HG03575 (cell line): ENCODE data around the gene NRDC.

Experiments used
- ATAC-seq: cut with Tn5 transposase; IDR thresholded peaks from one replicate; pipeline ENCODE4 v1.9.1; 2021; ENCODE audit not compliant: unreplicated experiment, insufficient number of reproducible peaks, low FRiP score; ENCODE audit errors: extremely low read depth

Gene NRDC

GRCh38 chr1:51878616-51879336 lies at the start of gene NRDC:
Gene NRDC (minus strand): TSS chr1:51878727. CDS start chr1:51878615, 112 bp downstream.
- ATAC-seq: peak; percentile 80

GRCh38 chr1:51927029-51927428 lies 48.5 kb upstream of the NRDC start:
- ATAC-seq: no peak

GRCh38 chr1:51926171-51926812 lies 47.8 kb upstream of the NRDC start:
- ATAC-seq: no peak

DNA sequence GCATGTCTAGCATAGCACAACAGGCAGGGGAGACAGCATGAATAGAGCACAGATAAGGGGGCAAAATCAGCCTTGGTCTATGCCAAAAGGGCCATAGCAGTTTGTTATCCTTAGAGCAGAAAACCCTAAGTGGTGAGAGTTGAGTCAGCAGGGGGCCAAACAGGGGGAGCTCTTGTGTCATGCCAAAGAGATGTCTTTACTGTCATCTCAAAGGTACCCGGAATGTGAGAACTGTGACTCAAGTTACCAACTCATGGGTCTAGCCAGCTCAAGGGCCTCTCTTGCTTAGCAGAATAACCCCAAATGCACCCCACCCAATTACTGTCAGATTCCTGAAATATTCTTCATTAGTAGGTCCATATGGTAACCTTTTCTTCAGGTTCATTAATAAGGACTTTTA lies 45.9 kb upstream of the NRDC start:
- no peak for ATAC-seq

DNA sequence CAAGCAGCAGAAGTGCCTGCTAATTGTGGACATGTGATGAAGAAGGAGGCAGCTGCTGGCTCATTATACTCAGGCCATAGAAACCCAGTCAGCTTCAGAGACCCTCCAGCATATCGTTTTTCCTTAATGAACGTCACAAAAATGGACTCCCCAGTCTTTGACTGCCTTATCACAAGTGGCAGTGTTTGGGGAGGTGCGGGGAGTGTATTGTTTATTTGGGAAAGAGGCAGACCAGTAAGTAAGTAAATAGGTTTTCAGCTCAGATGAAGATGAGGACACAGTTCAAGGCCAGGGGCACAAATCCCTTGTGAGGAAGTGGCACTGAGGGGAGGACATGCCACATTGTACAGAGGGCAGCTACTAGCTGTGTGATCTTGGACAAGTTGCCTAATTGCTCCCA lies 43.5 kb upstream of the NRDC start:
- no peak for ATAC-seq

DNA sequence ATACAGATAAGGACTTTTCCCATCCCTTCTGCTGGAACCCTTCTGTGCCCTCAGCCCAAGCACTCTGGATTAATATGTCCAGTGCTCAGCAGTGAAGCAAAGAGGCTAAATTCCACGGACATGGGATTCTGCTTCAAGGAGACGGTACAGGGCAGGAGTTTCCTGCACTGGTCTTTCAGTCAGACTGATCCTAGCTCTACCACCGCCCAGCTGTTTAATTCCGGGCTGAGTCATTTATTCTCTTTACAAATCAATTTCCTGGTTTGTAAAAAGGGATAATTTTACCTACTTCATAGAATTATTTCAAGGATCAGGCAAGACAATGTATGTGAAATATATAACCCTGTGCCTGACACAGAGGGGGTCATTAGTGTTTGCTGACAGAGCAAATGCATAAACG lies 41.6 kb upstream of the NRDC start:
- ATAC-seq: no peak

DNA sequence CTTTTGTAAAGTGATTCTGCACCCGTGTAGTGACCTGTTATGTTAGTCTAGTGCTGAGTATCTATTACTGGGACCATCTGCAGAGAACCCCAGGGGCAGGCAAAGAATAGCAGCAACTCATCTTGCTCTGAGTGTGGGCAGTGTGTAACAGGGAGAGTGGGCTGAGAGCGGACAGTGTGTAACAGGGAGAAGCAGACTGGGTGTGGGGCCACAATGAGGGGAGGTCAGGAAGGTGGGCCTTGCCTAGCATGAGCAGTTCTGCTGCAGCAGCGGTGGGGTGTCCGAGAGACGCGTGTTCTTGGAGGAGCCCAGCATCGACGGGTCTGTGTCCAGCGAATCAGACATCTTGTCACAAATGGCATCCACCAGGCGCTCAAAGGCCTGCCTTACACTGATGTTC lies 41.2 kb upstream of the NRDC start:
- no peak for ATAC-seq

DNA sequence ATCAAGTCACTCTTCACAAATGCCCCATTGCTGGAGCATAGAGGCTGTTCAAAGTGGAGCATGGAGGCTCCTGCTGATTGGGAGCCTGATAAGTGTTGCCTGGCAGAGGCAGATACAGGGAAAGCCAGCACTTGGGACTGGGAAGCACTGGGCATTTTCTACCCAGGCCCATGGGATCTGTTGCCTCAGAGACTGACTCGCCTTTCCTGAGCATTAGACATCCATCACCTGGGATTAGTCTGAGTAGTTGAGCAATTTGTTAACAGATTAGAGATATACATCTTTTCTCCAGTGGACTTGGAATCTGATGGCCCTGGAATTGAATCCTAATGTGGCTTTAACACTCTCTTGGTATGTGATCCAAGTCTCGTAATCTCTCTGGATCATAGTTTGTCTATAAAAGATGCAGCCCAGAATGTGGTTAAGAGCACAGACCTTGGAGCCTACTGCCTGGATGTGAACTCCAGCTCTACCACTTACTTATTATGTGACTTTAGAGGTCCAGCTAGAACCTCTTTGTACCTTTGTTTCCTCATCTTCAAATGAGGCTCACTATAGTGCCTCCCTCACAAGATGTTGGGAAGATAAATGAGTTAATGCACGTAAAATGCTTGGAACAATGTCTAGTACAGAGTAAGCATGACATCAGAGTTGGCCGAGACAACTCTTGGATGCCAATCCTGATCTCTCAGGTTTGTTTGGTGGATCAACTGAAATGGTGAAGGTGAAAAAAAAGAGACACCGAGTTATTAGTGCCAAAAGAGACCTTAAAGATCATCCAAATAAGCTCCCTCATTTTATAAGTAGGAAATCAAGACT lies 38.3 kb upstream of the NRDC start:
- ATAC-seq: no peak

DNA sequence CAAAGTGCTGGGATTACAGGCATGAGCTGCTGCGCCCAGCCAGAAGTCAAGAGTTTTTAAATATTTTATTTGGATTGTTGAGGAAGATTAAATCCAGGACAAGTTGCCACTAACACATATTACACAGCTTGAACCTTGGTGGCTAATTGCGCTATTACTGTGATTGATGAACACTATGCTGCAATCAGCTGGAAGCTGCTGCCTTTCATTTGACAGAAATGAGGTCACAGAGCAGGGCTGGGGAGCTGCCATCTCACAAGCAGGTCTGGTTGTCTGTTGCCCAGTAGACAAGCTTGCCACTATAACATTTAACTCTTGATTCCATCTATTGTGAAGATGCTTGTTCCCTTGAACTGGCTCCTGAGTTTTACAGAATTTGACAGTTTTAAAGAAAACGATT lies 37.4 kb upstream of the NRDC start:
- no peak for ATAC-seq

- ATAC-seq: no peak
Observed at GRCh38 chr1:51912881-51913280, 34.4 kb upstream of the NRDC start.

- no peak for ATAC-seq
Observed at GRCh38 chr1:51910221-51911000, 31.9 kb upstream of the NRDC start.

DNA sequence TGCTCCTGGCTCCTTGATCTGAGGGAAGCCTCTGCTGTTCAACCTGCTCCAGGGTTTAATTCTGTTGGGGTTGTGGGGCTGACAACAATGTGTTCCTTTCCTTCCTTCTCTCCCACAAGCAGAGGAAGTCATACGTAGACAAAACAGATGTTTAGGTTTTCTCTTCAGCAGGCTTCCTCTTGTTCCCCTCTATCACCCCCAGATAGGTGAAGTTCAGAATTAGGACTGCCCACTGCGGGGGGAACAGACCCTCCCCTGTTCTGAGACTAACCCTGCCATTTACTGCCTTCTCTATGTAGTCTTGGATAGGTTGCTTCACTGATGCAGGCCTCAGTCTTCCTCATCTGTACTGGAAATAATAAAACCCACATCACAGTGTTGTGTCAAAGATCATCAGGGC lies 30.0 kb upstream of the NRDC start:
- no peak for ATAC-seq

- no peak for ATAC-seq
Observed at GRCh38 chr1:51907079-51907702, 28.7 kb upstream of the NRDC start.

- ATAC-seq: no peak
Observed at GRCh38 chr1:51906306-51907078, 28.0 kb upstream of the NRDC start.

DNA sequence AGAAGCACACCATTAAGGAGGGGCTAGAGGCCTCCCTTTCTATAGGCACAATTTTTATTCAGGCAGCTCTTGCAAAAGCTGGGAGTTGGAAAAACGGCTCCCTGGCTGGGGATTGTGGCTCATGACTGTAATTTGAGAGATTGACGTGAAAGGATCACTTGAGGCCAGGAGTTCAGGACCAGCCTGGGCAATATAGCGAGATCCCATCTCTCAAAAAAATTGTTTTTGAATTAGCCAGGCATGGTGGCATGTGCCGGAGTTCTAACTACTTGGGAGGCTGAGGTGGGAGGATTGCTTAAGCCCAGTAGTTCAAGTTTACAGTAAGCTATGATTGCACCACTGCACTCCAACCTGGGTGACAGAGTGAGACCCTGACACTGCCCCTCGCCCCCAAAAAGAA lies 23.9 kb upstream of the NRDC start:
- ATAC-seq: no peak

- ATAC-seq: no peak
Observed at GRCh38 chr1:51901151-51901550, 22.6 kb upstream of the NRDC start.

DNA sequence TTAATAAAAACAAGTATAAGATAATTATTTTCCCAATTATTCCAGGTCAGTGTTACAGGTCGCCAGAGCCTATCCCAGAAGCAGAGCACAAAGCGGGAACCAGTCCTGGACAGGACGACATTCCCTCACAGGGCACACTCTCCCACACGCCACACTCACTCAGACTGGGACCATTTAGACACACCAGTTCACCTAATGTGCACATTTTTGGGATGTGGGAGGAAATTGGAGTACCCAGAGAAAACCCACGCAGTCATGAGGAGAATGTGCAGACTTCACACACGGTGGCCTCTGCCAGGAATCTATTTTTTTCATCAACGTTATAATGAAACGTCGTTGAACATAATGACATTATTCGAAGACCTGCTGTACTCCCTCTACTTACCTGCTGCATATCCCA lies 20.5 kb upstream of the NRDC start:
- ATAC-seq: no peak

DNA sequence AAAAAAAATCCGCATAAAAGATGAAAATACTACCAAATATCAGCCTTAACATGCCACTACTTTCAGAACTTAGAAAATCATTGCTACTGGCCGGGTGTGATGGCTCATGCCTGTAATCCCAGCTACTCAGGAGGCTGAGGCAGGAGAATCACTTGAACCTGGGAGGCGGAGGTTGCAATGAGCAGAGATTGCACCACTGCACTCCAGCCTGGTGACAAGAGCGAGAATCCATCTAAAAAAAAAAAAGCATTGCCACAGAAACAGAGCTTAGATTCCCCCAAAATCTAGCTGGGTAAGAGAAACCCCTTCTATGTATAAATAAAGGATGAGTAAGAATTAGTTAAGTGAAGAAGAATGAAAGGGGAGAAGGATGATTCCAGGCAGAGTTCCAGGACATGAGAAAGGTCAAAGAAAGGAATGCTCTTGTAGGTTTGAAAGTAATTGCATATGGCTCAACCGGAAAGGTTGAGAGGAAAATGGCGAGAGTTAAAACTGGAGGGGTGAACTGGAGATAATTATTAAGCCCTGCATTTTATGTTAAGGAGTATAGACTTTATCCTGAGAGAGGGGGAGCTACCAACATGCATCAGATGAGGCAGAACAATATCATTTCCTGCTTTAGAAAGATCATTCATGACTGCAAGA lies 19.7 kb upstream of the NRDC start:
- no peak for ATAC-seq
